Muscle layer of colon (tissue), 2 donors: ENCODE data around the gene RARRES2.
"Not testable (repeated sequence)": the region's sequence is repeated elsewhere in the genome, so short reads cannot be mapped to it uniquely, and the experiment has no call there.

Source experiments
- H3K27ac ChIP-seq: one replicate; pipeline ENCODE4 v1.7.0; 2013; ENCODE audit warnings: low read depth, mild to moderate bottlenecking, low read length, moderate library complexity
- H3K27me3 ChIP-seq, 2 donors: one replicate each; pipeline ENCODE4 v1.7.0; 2013; ENCODE audit warnings: low read length in 2 of 2, mild to moderate bottlenecking in 2 of 2; ENCODE audit not compliant: insufficient read depth in 2 of 2, control insufficient read depth in 1 of 2
- H3K36me3 ChIP-seq: one replicate; pipeline ENCODE4 v1.7.0; 2013; ENCODE audit warnings: mild to moderate bottlenecking, low read length; ENCODE audit not compliant: insufficient read depth
- H3K4me1 ChIP-seq: one replicate; pipeline ENCODE4 v1.7.0; 2013; ENCODE audit warnings: mild to moderate bottlenecking, low read length; ENCODE audit not compliant: insufficient read depth
- H3K4me3 ChIP-seq, 2 donors: one replicate each; pipeline ENCODE4 v1.7.0; 2013; ENCODE audit warnings: low read length in 2 of 2, low read depth in 1 of 2, mild to moderate bottlenecking in 1 of 2, moderate library complexity in 1 of 2
- H3K9ac ChIP-seq: one replicate; pipeline ENCODE4 v1.7.0; 2013; ENCODE audit warnings: low read length
- H3K9me3 ChIP-seq: one replicate; pipeline ENCODE4 v1.7.0; 2013; ENCODE audit warnings: mild to moderate bottlenecking, low read length
- donor health status: abdominal sarcoma.
- donor health status: Adenocarcinoma of cecum.

The RARRES2 gene

GRCh38 chr7:150311146-150311545 lies 30.3 kb downstream of the RARRES2 start:
- Histone ChIP-seq H3K4me1 (no peaks in the 10 kb centered on the region), H3K36me3 (no peaks in the 10 kb centered on the region), H3K27ac (no peak overlapping the region)

GRCh38 chr7:150308575-150308974 lies 32.9 kb downstream of the RARRES2 start:
- Histone ChIP-seq H3K27me3 (no peaks in the 10 kb centered on the region), H3K4me3 (no peak overlapping the region), H3K4me1 (no peaks in the 10 kb centered on the region), H3K27ac (no peak overlapping the region), H3K9ac (no peak overlapping the region), H3K36me3 (no peaks in the 10 kb centered on the region), H3K9me3 (no peaks in the 10 kb centered on the region)

More at GRCh38 chr7:150311146-150311545, 30.3 kb downstream of the RARRES2 start:
- Histone ChIP-seq H3K9me3 (no peaks in the 10 kb centered on the region), H3K4me3 (no peak overlapping the region), H3K9ac (no peak overlapping the region), H3K27me3 (no peaks in the 10 kb centered on the region)

GRCh38 chr7:150307904-150308303 lies 33.5 kb downstream of the RARRES2 start:
- no peaks in the 10 kb centered on the region for H3K9me3 ChIP-seq
- H3K9ac ChIP-seq, result no peak overlapping the region
- no peak overlapping the region for H3K27ac ChIP-seq
- no peaks in the 10 kb centered on the region for H3K27me3 ChIP-seq
- no peak overlapping the region for H3K4me3 ChIP-seq
- H3K36me3 ChIP-seq, result no peaks in the 10 kb centered on the region
- H3K4me1 ChIP-seq, result no peaks in the 10 kb centered on the region

- Histone ChIP-seq H3K4me3 (no peak overlapping the region), H3K4me1 (no peaks in the 10 kb centered on the region), H3K27me3 (no peaks in the 10 kb centered on the region), H3K9ac (no peak overlapping the region), H3K36me3 (no peaks in the 10 kb centered on the region), H3K27ac (no peak overlapping the region), H3K9me3 (no peaks in the 10 kb centered on the region)
These were observed 34.3 kb downstream of the RARRES2 start for GRCh38 chr7:150307129-150307528.

GRCh38 chr7:150306377-150306776 lies 35.1 kb downstream of the RARRES2 start:
- not testable (repeated sequence) for H3K4me1 ChIP-seq, H3K27me3 ChIP-seq, H3K4me3 ChIP-seq, H3K36me3 ChIP-seq, H3K9ac ChIP-seq, H3K27ac ChIP-seq, H3K9me3 ChIP-seq

- not testable (repeated sequence) for H3K27me3 ChIP-seq, H3K9me3 ChIP-seq, H3K9ac ChIP-seq, H3K36me3 ChIP-seq, H3K4me1 ChIP-seq, H3K4me3 ChIP-seq, H3K27ac ChIP-seq
These were observed 35.5 kb downstream of the RARRES2 start for GRCh38 chr7:150305903-150306284.

DNA sequence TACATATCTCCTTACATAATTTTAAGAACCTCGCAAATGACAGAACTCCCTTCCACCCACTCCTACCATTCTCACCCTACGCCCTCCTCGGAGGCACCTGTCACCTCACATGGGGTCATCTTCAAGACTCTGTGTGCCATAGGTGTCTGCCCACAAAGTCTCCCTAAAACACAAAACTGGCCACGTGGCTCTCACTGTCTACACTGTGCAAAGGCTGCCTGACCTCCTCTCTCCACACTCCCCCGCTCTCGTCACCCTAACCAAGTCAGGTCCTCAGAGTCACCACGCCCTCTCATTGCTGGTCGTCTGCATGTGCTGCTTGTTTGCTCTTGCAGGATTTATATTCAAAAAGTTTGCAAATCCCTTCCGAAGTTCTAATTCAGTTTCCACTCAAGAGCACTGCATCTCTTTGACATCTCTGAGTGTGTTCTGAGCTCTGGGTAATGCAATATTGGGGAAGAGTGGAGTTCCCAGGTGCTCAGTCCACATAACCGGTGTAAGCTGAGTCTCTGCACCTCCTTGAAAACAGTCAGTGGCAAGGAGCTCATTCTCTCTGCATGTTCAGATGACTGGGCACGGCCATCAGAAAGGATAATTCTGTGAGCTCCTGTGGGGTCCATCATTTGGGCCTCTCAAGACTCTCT lies 36.0 kb downstream of the RARRES2 start:
- not testable (repeated sequence) for H3K9ac ChIP-seq, H3K36me3 ChIP-seq, H3K27me3 ChIP-seq, H3K27ac ChIP-seq, H3K9me3 ChIP-seq, H3K4me1 ChIP-seq, H3K4me3 ChIP-seq

DNA sequence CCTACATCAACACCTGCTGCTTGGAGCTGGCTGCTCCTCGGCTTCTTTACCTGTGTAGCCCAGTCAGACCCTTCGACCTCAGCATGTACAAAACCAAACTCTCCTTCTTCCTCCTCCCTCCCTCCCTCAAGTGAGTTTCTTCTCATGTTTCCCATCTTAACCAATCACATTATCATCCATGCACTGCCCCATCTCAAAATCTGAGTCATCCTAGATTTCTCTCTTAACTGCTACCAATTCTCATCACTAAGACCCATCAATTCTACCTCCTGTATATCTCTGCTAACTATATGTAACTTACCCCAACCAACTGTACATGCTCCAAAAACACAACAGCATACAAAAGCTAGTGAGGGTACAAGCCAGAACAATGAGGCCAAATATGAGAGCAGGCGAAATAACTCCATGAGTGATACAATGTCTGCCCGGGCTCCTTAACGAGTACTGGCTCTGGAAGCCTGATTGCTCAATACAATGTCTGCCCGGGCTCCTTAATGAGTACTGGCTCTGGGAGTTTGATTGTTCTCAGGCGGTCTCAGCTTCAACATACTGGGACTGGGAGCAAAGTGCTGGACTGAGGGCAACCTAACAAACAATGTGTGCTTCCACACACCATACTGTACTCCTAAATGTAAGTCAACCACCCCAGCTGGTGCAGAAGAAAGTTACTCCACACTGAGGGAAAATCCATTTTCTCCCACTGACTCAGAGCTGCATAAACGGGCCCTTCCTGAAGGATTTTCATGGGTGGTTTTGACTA lies 36.8 kb downstream of the RARRES2 start:
- H3K9ac ChIP-seq, H3K27me3 ChIP-seq, H3K4me3 ChIP-seq, H3K9me3 ChIP-seq, H3K27ac ChIP-seq, H3K4me1 ChIP-seq, H3K36me3 ChIP-seq: not testable (repeated sequence)

DNA sequence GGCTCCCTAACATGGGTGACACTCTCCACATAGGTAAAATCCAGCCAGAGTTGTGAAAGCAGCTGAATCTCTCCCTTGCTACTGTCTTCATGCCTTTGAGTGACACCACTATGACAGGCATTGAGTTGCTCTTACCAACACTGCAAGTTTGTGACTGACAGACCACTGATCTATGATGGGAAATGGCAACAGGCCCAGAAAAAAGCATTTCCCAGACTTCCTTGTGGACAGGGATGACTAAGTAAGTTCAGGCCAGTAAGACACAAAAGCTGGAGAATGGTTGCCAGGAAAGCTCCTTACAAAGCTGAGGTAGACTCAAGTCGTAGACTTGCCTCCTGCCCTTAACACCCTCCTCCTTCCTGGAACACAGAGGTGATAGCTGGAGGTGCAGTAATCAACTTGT lies 38.5 kb downstream of the RARRES2 start:
- not testable (repeated sequence) for H3K36me3 ChIP-seq, H3K27me3 ChIP-seq, H3K4me1 ChIP-seq, H3K27ac ChIP-seq, H3K9me3 ChIP-seq, H3K4me3 ChIP-seq, H3K9ac ChIP-seq

- not testable (repeated sequence) for H3K4me3 ChIP-seq, H3K4me1 ChIP-seq, H3K36me3 ChIP-seq, H3K27ac ChIP-seq, H3K27me3 ChIP-seq, H3K9me3 ChIP-seq, H3K9ac ChIP-seq
These were observed 43.5 kb downstream of the RARRES2 start for GRCh38 chr7:150297978-150298377.

- H3K4me3 ChIP-seq, H3K27ac ChIP-seq, H3K9ac ChIP-seq, H3K9me3 ChIP-seq, H3K4me1 ChIP-seq, H3K36me3 ChIP-seq, H3K27me3 ChIP-seq: not testable (repeated sequence)
These were observed 44.6 kb downstream of the RARRES2 start for GRCh38 chr7:150296802-150297201.

GRCh38 chr7:150295614-150296013 lies 45.8 kb downstream of the RARRES2 start:
- H3K9ac ChIP-seq, H3K27me3 ChIP-seq, H3K27ac ChIP-seq, H3K36me3 ChIP-seq, H3K9me3 ChIP-seq, H3K4me3 ChIP-seq, H3K4me1 ChIP-seq: not testable (repeated sequence)
